GM18951 (cell line): ENCODE results near the gene CLEC17A.
"Not testable (repeated sequence)": the region's sequence is repeated elsewhere in the genome, so short reads cannot be mapped to it uniquely, and the experiment has no call there.

Experiments used
- POLR2A ChIP-seq: IDR thresholded peaks from 4 replicates; pipeline ENCODE4 v1.6.1; 2011; ENCODE audit warnings: mild to moderate bottlenecking; ENCODE audit not compliant: insufficient read length, insufficient read depth; ENCODE audit errors: extremely low read depth
- in situ Hi-C: fragments of 300-500 bp; cut with MboI; formaldehyde crosslinking; loops from one replicate; pipeline ENCODE4 v1.12.0; 2022; ENCODE audit warnings: low sequenced_read_pairs, mixed read lengths, inconsistent platforms; ENCODE audit not compliant: unreplicated experiment

CLEC17A gene

GRCh38 chr19:14580623-14581237, 2.2 kb upstream of the CLEC17A start:
- TF ChIP-seq POLR2A = no peak
- in situ Hi-C loops = no loop called here

- in situ Hi-C loops = not testable (repeated sequence)
Observed at GRCh38 chr19:14584372-14584771, 1.5 kb downstream of the CLEC17A start.

- in situ Hi-C loops = not testable (repeated sequence)
Observed at GRCh38 chr19:14585187-14585586, 2.3 kb downstream of the CLEC17A start.

GRCh38 chr19:14589433-14589832, 6.5 kb downstream of the CLEC17A start:
- in situ Hi-C loops = not testable (repeated sequence)

- in situ Hi-C loops = no loop called here
- TF ChIP-seq POLR2A = no peak
Observed at GRCh38 chr19:14595558-14595957, 12.7 kb downstream of the CLEC17A start.

GRCh38 chr19:14599548-14600147, 16.8 kb downstream of the CLEC17A start:
- TF ChIP-seq POLR2A = no peak
- in situ Hi-C loops = no loop called here

GRCh38 chr19:14603990-14604387, 21.1 kb downstream of the CLEC17A start:
- no peak for TF ChIP-seq POLR2A
- in situ Hi-C loops = no loop called here

GRCh38 chr19:14606627-14607026, 23.7 kb downstream of the CLEC17A start:
- in situ Hi-C loops = no loop called here
- TF ChIP-seq POLR2A = no peak

- in situ Hi-C loops = no loop called here
- no peak for TF ChIP-seq POLR2A
Observed at GRCh38 chr19:14611051-14611450, 28.2 kb downstream of the CLEC17A start.

- in situ Hi-C loops = not testable (repeated sequence)
Observed at GRCh38 chr19:14612242-14612641, 29.4 kb downstream of the CLEC17A start.

GRCh38 chr19:14612657-14613056, 29.8 kb downstream of the CLEC17A start:
- in situ Hi-C loops = no loop called here
- no peak for TF ChIP-seq POLR2A

GRCh38 chr19:14613399-14614098, 30.7 kb downstream of the CLEC17A start:
- in situ Hi-C loops = not testable (repeated sequence)

- TF ChIP-seq POLR2A = no peak
- in situ Hi-C loops = no loop called here
Observed at GRCh38 chr19:14614099-14614412, 31.2 kb downstream of the CLEC17A start.

GRCh38 chr19:14615623-14616022, 32.7 kb downstream of the CLEC17A start:
- TF ChIP-seq POLR2A = no peak
- in situ Hi-C loops = no loop called here

- no peak for TF ChIP-seq POLR2A
- in situ Hi-C loops = no loop called here
Observed at GRCh38 chr19:14616407-14616806, 33.5 kb downstream of the CLEC17A start.
